Duodenal mucosa (tissue), 2 donors: Measurements from ENCODE around the gene USP13.
"Not testable (repeated sequence)": the region's sequence is repeated elsewhere in the genome, so short reads cannot be mapped to it uniquely, and the experiment has no call there.

ENCODE experiments used
- H3K27ac ChIP-seq: one replicate; pipeline ENCODE4 v1.7.0; 2013; ENCODE audit warnings: low read depth, low read length
- H3K27me3 ChIP-seq, 2 donors: one replicate each; pipeline ENCODE4 v1.7.0; 2013; ENCODE audit warnings: low read length in 2 of 2, control low read depth in 1 of 2; ENCODE audit not compliant: insufficient read depth in 2 of 2, control insufficient read depth in 1 of 2
- H3K36me3 ChIP-seq, 2 donors: one replicate each; pipeline ENCODE4 v1.7.0; 2013; ENCODE audit warnings: low read length in 2 of 2, control low read depth in 1 of 2; ENCODE audit not compliant: insufficient read depth in 2 of 2, control insufficient read depth in 1 of 2
- H3K4me1 ChIP-seq, 2 donors: one replicate each; pipeline ENCODE4 v1.7.0; 2013; ENCODE audit warnings: low read length in 2 of 2, control low read depth in 1 of 2; ENCODE audit not compliant: insufficient read depth in 2 of 2, control insufficient read depth in 1 of 2
- H3K4me3 ChIP-seq, 2 donors: one replicate each; pipeline ENCODE4 v1.7.0; 2013; ENCODE audit warnings: low read length in 2 of 2, low read depth in 1 of 2
- H3K9ac ChIP-seq, 2 donors: one replicate each; pipeline ENCODE4 v1.7.0; 2013; ENCODE audit warnings: low read length in 2 of 2, low read depth in 1 of 2
- H3K9me3 ChIP-seq, 2 donors: one replicate each; pipeline ENCODE4 v1.7.0; 2013; ENCODE audit warnings: low read length in 2 of 2, control low read depth in 1 of 2; ENCODE audit not compliant: control insufficient read depth in 1 of 2

Gene USP13

DNA sequence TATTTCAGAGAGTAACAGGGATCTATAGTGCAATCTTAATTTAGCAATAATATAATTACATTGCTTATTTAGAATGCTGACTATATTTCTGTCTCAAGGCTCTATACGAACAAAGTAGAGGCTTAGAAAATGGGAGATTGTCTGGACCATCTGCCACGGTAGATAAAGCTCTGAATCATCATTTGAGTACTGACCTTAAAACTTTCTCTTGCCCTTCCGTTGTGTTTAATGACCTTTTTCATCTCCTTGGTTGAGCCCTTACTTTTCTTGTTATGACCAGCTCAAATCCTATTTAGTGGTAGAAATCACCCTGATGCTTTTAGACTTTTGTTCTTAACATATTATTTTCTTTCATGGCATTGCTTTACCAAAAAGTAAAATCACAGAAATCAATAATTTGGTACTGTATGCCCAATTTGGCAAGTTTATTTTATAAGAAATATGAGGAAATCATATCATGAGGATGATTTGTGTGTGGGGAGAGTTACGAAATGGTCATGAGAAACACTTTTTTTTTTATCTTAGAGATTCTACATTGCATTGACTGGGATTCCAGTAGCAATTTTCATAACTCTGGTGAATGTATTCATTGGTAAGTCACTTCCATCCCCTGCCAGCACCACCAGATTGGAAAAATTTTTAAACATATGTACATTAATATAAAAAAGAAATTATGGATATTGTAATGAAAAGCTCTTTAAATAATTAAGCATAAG lies 37.2 kb upstream of the USP13 start:
- H3K36me3 ChIP-seq = peaks cover 22 to 32% of the 10 kb centered on the region in 2 donors
- no peak overlapping the region for H3K9ac ChIP-seq
- H3K4me3 ChIP-seq = no peak overlapping the region
- H3K27me3 ChIP-seq = no peaks in the 10 kb centered on the region
- H3K27ac ChIP-seq = no peak overlapping the region
- no peaks in the 10 kb centered on the region for H3K9me3 ChIP-seq
- H3K4me1 ChIP-seq = no peaks in the 10 kb centered on the region

GRCh38 chr3:179622023-179622422 lies 30.8 kb upstream of the USP13 start:
- no peak overlapping the region for H3K27ac ChIP-seq
- no peaks in the 10 kb centered on the region for H3K9me3 ChIP-seq
- H3K27me3 ChIP-seq = no peaks in the 10 kb centered on the region
- no peaks in the 10 kb centered on the region for H3K4me1 ChIP-seq
- peaks cover 42 to 61% of the 10 kb centered on the region in 2 donors for H3K36me3 ChIP-seq
- no peak overlapping the region for H3K9ac ChIP-seq
- H3K4me3 ChIP-seq = no peak overlapping the region

DNA sequence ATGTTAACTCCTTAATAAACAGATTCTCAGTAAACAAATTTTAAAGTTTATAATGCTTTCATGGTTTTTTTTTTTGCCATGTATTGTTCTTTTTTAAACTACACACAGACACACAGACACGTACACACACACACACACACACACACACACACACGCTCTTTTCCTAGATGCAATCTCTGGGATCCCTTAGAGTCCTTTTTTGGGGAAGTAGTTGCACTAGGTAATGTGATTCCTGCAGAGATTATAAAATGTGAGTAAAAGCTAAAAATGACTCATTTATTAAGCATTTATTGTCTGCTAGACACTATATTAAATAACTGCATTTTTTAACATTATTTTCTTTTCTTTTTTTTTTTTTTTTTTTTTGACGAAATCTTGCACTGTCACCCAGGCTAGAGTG lies 28.4 kb upstream of the USP13 start:
- H3K4me1 ChIP-seq = no peaks in the 10 kb centered on the region
- no peaks in the 10 kb centered on the region for H3K9me3 ChIP-seq
- peaks cover 26 to 46% of the 10 kb centered on the region in 2 donors for H3K36me3 ChIP-seq
- H3K27me3 ChIP-seq = no peaks in the 10 kb centered on the region
- no peak overlapping the region for H3K9ac ChIP-seq
- no peak overlapping the region for H3K4me3 ChIP-seq
- no peak overlapping the region for H3K27ac ChIP-seq

- no peaks in the 10 kb centered on the region for H3K27me3 ChIP-seq
- H3K27ac ChIP-seq = no peak overlapping the region
- no peak overlapping the region for H3K9ac ChIP-seq
- H3K4me1 ChIP-seq = no peaks in the 10 kb centered on the region
- peaks cover 0 to 3% of the 10 kb centered on the region in 2 donors for H3K36me3 ChIP-seq
- H3K4me3 ChIP-seq = no peak overlapping the region
- H3K9me3 ChIP-seq = no peaks in the 10 kb centered on the region
These were observed 21.9 kb upstream of the USP13 start for GRCh38 chr3:179630753-179631451.

DNA sequence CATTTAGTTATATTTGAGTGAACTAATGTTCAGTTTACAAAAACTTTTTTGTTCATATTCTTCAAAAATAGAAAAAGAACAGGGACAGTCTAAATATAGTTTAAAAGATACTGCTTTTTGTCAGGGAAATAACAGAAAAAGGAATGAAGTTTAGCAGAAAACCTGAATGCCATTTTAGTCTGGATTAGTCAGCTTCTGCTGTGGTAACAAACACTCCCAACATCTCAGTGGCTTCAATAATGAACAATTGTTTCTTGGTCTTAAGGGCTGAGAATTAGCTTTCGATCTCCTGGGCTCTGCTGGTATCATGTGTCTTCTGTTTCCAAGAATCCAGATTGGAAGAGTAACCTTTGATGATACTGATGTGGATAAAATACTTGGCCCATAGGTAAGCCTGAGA lies 12.4 kb upstream of the USP13 start:
- H3K36me3 ChIP-seq = no peaks in the 10 kb centered on the region
- no peaks in the 10 kb centered on the region for H3K9me3 ChIP-seq
- no peak overlapping the region for H3K9ac ChIP-seq
- H3K27me3 ChIP-seq = no peaks in the 10 kb centered on the region
- peaks cover 5% of the 10 kb centered on the region in 2 donors for H3K4me1 ChIP-seq
- no peak overlapping the region for H3K4me3 ChIP-seq
- no peak overlapping the region for H3K27ac ChIP-seq

DNA sequence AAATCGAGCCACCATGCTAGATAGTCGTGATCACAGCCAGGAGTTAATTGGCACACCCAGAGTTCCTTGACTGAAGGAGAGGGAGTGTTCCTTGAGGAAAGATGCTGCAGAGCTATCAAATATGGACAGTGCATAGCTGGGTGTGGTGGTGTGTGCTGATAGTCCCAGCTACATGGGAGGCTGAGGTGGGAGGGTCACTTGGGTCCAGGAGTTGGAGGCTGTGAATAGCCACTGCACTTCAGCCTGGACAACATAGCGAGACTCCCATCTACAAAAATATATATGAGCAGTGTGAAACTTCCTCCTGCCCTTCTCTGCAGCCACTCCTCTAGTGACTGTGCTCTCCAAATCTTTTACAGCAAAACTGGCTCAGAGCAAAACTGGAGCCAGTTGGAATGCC lies 10.0 kb upstream of the USP13 start:
- no peaks in the 10 kb centered on the region for H3K36me3 ChIP-seq
- H3K9me3 ChIP-seq = no peaks in the 10 kb centered on the region
- H3K4me3 ChIP-seq = no peak overlapping the region

DNA sequence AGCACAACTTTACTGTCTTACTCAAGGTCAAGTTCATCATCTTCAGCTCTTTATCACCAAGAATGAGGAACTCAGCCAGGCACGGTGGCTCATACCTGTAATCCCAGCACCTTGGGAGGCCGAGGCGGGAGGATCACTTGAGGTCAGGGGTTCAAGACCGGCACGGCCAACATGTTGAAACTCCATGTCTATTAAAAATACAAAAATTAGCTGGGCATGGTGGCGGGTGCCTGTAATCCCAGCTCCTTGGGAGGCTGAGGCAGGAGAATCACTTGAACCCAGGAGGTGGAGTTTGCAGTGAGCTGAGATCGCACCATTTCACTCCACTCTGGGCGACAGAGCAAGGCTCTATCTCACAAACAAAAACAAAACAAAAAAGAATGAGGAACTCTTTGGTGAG lies 9.0 kb upstream of the USP13 start:
- H3K4me3 ChIP-seq, H3K27ac ChIP-seq, H3K4me1 ChIP-seq, H3K9ac ChIP-seq, H3K36me3 ChIP-seq, H3K27me3 ChIP-seq, H3K9me3 ChIP-seq: not testable (repeated sequence)

More for the DNA sequence above, 10.0 kb upstream of the USP13 start:
- Histone ChIP-seq H3K9ac (no peak overlapping the region), H3K27ac (no peak overlapping the region), H3K4me1 (peaks cover 5% of the 10 kb centered on the region in 2 donors), H3K27me3 (no peaks in the 10 kb centered on the region)

DNA sequence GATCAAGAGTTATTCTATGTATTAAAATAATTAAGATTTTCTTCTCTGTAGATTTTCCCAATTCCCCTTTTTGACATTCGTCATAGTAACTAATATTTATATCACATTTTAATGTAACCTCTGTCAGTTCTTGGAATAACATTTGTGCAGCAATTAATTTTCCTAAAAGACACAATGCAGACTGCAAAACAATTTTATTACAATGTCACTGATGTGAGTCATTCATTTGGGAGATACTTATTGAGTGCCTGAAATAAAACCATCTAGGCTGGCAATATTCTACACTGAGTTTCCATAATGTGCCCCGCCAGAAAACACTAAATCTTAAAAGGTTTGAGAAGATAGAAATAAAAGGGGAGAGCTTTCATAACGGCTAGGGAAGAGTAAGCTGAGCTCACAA lies 6.7 kb upstream of the USP13 start:
- Histone ChIP-seq H3K36me3 (no peaks in the 10 kb centered on the region), H3K27ac (no peak overlapping the region), H3K9me3 (no peaks in the 10 kb centered on the region), H3K4me1 (peaks cover 5% of the 10 kb centered on the region in 2 donors), H3K4me3 (no peak overlapping the region), H3K9ac (no peak overlapping the region), H3K27me3 (no peaks in the 10 kb centered on the region)

DNA sequence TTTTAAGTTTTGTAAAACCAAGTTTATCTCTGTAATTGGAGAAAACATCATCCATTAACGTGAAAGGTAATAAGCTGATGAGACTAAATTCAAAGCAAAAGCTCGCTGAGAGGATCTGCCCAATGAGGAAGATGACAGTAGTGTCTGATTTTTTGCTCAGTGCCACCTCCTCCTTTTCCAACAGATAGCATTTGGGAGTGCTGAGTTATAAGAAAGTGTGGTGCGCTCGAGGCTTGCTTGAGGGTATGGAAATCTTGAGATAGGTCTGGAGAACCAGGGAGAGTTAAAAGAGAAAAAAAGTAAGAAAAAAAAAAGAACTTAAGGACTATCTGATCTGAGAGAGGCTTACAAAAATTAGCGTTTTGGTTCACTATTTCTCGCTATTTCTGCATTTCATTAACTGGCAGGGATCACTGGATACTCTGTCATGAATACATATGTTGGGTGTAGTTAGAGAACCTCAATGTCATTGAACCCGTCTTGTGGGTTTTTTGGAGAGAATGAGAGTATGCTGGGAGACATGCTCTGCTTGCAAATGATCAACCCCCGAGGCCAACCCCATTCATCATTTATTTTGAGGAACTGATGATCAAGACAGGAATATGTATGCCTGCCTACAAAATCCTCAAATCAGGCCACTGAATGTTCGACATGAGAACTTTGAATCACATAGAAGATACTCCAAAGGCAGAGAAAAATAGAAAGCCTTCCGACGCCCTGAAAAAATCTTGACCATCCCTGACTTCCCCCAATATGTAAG lies 973 bp upstream of the USP13 start:
- peaks cover 0 to 4% of the 10 kb centered on the region in 2 donors for H3K27me3 ChIP-seq
- H3K27ac ChIP-seq = no peak overlapping the region
- H3K9me3 ChIP-seq = no peaks in the 10 kb centered on the region
- H3K36me3 ChIP-seq = no peaks in the 10 kb centered on the region
- peak overlapping the region in 1 of 2 donors; percentile 39 for H3K9ac ChIP-seq
- peaks cover 8 to 10% of the 10 kb centered on the region in 2 donors for H3K4me1 ChIP-seq
- peak overlapping the region; percentile 61 to 83 for H3K4me3 ChIP-seq
